ENCODE results near the gene WWOX. TPM values are rescaled to one million over a fixed set of nuclear protein-coding genes. Genes with fewer than 3 reads are reported as not detected.

The WWOX gene
- total and polyA plus RNA-seq, 2 donors (not counting 1 experiment from before 2014, with no cell fraction given), result 10.5 to 42.3 TPM

DNA sequence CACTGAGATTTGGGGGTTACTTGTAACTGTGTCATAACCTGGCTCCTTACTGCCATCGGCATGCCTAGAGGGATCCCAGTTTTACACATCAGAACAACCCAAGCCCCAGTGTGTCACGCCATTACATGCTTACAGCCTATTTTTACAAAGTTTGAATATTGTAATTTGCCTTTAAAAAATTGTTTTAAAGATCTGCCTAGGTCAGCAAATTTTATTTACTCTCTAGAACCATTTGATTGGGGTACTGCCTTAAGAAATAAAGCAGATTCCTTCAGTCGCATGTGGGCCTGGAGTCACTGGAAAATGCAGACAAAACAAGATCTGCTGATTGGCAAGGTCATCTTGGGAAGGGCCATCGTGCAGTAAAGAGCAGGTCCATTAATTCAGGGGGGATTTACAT, 566.9 kb downstream of the WWOX start:
- H4K20me1 ChIP-seq (ENCODE audit: control insufficient read depth, insufficient read depth, low read length, poor library complexity, severe bottlenecking), result no peaks in the 10 kb centered on the region
- POLR2A ChIA-PET, result no interaction called here
- no peak overlapping the region for H3K4me2 ChIP-seq (replicated peaks; ENCODE audit: low read depth, low read length, poor library complexity, severe bottlenecking)
- no peaks in the 10 kb centered on the region for H3K36me3 ChIP-seq (replicated peaks in 1 of 2; ENCODE audit: control extremely low read depth in 1 of 2, control insufficient read depth in 1 of 2, extremely low read depth in 1 of 2, insufficient read depth in 2 of 2, low read length in 1 of 2)
- CTCF ChIA-PET, result no interaction called here
- Mint-ChIP-seq H3K4me1 (no peaks in the 10 kb centered on the region), H3K9me3 (ENCODE audit: insufficient read depth) (no peaks in the 10 kb centered on the region), H3K27me3 (no peaks in the 10 kb centered on the region), H3K27ac (no peak overlapping the region), H3K4me3 (no peak overlapping the region)
- H3K9me3 ChIP-seq (ENCODE audit: control extremely low read depth in 1 of 3, control insufficient read depth in 2 of 3, insufficient read depth in 1 of 3, low read length in 2 of 3), result no peaks in the 10 kb centered on the region
- H3K4me1 ChIP-seq (ENCODE audit: control insufficient read depth in 2 of 2, insufficient read depth in 2 of 2, low read length in 2 of 2), result no peaks in the 10 kb centered on the region
- no peaks in the 10 kb centered on the region for H3K27me3 ChIP-seq (replicated peaks in 1 of 4; ENCODE audit: control extremely low read depth in 1 of 4, control insufficient read depth in 3 of 4, insufficient read depth in 4 of 4, low read length in 3 of 4)
- ATAC-seq (ENCODE audit: low read depth), result no peak
- H2AFZ ChIP-seq (ENCODE audit: insufficient read depth, low read depth, low read length, poor library complexity, severe bottlenecking), result no peak overlapping the region
- TF ChIP-seq, protein P1, sequence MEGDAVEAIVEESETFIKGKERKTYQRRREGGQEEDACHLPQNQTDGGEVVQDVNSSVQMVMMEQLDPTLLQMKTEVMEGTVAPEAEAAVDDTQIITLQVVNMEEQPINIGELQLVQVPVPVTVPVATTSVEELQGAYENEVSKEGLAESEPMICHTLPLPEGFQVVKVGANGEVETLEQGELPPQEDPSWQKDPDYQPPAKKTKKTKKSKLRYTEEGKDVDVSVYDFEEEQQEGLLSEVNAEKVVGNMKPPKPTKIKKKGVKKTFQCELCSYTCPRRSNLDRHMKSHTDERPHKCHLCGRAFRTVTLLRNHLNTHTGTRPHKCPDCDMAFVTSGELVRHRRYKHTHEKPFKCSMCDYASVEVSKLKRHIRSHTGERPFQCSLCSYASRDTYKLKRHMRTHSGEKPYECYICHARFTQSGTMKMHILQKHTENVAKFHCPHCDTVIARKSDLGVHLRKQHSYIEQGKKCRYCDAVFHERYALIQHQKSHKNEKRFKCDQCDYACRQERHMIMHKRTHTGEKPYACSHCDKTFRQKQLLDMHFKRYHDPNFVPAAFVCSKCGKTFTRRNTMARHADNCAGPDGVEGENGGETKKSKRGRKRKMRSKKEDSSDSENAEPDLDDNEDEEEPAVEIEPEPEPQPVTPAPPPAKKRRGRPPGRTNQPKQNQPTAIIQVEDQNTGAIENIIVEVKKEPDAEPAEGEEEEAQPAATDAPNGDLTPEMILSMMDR (IDR thresholded peaks at IDR 0.05), result no peak
- no peak for TF ChIP-seq EZH2 (IDR thresholded peaks at IDR 0.05; ENCODE audit: borderline replicate concordance, insufficient read depth, low read depth, low read length, poor library complexity, severe bottlenecking)
- H3K27ac ChIP-seq (ENCODE audit: low read length in 2 of 2), result no peak overlapping the region
- intact Hi-C loops (cut with micrococcal nuclease), result no loop called here
- WGBS (ENCODE audit: insufficient coverage), result 100% methylated on average over 1 of the region's 4 CpGs
- H3K9ac ChIP-seq (ENCODE audit: low read length), result no peak overlapping the region
- no peak for DNase-seq
- no peak overlapping the region for H3K4me3 ChIP-seq (ENCODE audit: control extremely low read depth in 1 of 5, extremely low read depth in 1 of 5, insufficient read depth in 1 of 5, low read depth in 2 of 5, low read length in 4 of 5)
- H3K79me2 ChIP-seq (ENCODE audit: control insufficient read depth, insufficient read depth, low read length), result no peaks in the 10 kb centered on the region

DNA sequence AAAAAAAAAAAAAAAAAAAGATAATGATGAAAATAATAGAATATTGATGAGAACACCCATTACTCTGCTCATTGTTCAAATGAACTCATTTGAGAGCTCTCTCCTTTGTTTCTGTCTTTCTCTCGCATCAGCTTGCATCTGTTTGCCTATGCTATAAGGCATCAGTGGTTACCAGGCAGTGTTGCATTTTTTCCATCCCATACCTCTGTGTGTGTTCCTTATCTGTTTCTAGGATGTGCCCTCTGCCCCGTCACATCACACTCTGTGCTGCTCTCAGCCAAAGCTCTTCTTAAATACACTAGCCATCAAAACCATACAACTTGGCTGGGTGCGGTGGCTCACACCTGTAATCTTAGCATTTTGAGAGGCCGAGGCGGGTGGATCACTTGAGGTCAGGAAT, 568.2 kb downstream of the WWOX start:
- no peaks in the 10 kb centered on the region for H3K4me1 ChIP-seq (ENCODE audit: control insufficient read depth in 2 of 2, insufficient read depth in 2 of 2, low read length in 2 of 2)
- 100% methylated on average over 2 of the region's 5 CpGs for WGBS (ENCODE audit: insufficient coverage)
- H2AFZ ChIP-seq (ENCODE audit: insufficient read depth, low read depth, low read length, poor library complexity, severe bottlenecking), result no peak overlapping the region
- H3K27me3 ChIP-seq (replicated peaks in 1 of 4; ENCODE audit: control extremely low read depth in 1 of 4, control insufficient read depth in 3 of 4, insufficient read depth in 4 of 4, low read length in 3 of 4), result no peaks in the 10 kb centered on the region
- H3K27ac ChIP-seq (ENCODE audit: low read length in 2 of 2), result no peak overlapping the region
- TF ChIP-seq, protein P1 (IDR thresholded peaks at IDR 0.05), result no peak
- no peak for TF ChIP-seq EZH2 (IDR thresholded peaks at IDR 0.05; ENCODE audit: borderline replicate concordance, insufficient read depth, low read depth, low read length, poor library complexity, severe bottlenecking)
- no peaks in the 10 kb centered on the region for H3K36me3 ChIP-seq (replicated peaks in 1 of 2; ENCODE audit: control extremely low read depth in 1 of 2, control insufficient read depth in 1 of 2, extremely low read depth in 1 of 2, insufficient read depth in 2 of 2, low read length in 1 of 2)
- Mint-ChIP-seq H3K9me3 (ENCODE audit: insufficient read depth) (no peaks in the 10 kb centered on the region), H3K4me3 (no peak overlapping the region), H3K4me1 (no peaks in the 10 kb centered on the region), H3K27ac (no peak overlapping the region), H3K27me3 (no peaks in the 10 kb centered on the region)
- H3K79me2 ChIP-seq (ENCODE audit: control insufficient read depth, insufficient read depth, low read length), result no peaks in the 10 kb centered on the region
- ChIA-PET CTCF (interaction anchor here (0.6 kb wide), 1 partner anchor 1533 kb away, joined by 3 read pairs; no protein-coding TSS in a partner anchor), POLR2A (no interaction called here)
- H3K9me3 ChIP-seq (ENCODE audit: control extremely low read depth in 1 of 3, control insufficient read depth in 2 of 3, insufficient read depth in 1 of 3, low read length in 2 of 3), result no peaks in the 10 kb centered on the region
- no peak overlapping the region for H3K9ac ChIP-seq (ENCODE audit: low read length)
- DNase-seq, result no peak
- no peak overlapping the region for H3K4me3 ChIP-seq (ENCODE audit: control extremely low read depth in 1 of 5, extremely low read depth in 1 of 5, insufficient read depth in 1 of 5, low read depth in 2 of 5, low read length in 4 of 5)
- H3K4me2 ChIP-seq (replicated peaks; ENCODE audit: low read depth, low read length, poor library complexity, severe bottlenecking), result no peak overlapping the region
- no peaks in the 10 kb centered on the region for H4K20me1 ChIP-seq (ENCODE audit: control insufficient read depth, insufficient read depth, low read length, poor library complexity, severe bottlenecking)
- ATAC-seq (ENCODE audit: low read depth), result no peak
- intact Hi-C loops (cut with micrococcal nuclease), result no loop called here
